Measurements from ENCODE around the gene PARP8. TPM values are rescaled to one million over a fixed set of nuclear protein-coding genes. Genes with fewer than 3 reads are reported as not detected.

Gene PARP8
- total and polyA plus RNA-seq, 9 of the 15 experiments (the other 6 are each of a cell fraction or from before 2014, with no cell fraction given): 0.03 to 0.31 TPM; not detected in 7

GRCh38 chr5:50874306-50875001 is 208.0 kb downstream of the PARP8 start:
- Histone ChIP-seq H2AFZ (ENCODE audit: low read depth, low read length) (no peak overlapping the region), H3K27ac (ENCODE audit: extremely low read depth, low read depth, low read length) (no peak overlapping the region), H3K4me3 (no peak overlapping the region), H3K4me1 (replicated peaks in 1 of 2; ENCODE audit: control insufficient read depth in 2 of 2, insufficient read depth in 2 of 2, low read length in 2 of 2) (no peaks in the 10 kb centered on the region), H3K9ac (ENCODE audit: insufficient read depth in 1 of 2, low read depth in 2 of 2, low read length in 2 of 2) (no peak overlapping the region), H3K9me3 (replicated peaks; ENCODE audit: control insufficient read depth, insufficient read depth, low read depth, low read length) (no peaks in the 10 kb centered on the region), H3K36me3 (ENCODE audit: control insufficient read depth, insufficient read depth, low read length) (no peaks in the 10 kb centered on the region), H3K4me2 (ENCODE audit: insufficient read depth, low read length) (no peak overlapping the region), H3K79me2 (ENCODE audit: control insufficient read depth, insufficient read depth, low read length) (no peaks in the 10 kb centered on the region), H3K27me3 (ENCODE audit: control insufficient read depth in 2 of 2, insufficient read depth in 2 of 2, low read length in 2 of 2) (no peaks in the 10 kb centered on the region), H3K9me1 (ENCODE audit: control insufficient read depth, insufficient read depth, low read length) (no peaks in the 10 kb centered on the region), H4K20me1 (replicated peaks; ENCODE audit: control insufficient read depth, insufficient read depth, low read length) (no peaks in the 10 kb centered on the region)
- ChIA-PET POLR2A (no interaction called here), CTCF (ENCODE audit: low intra/inter-chr PET ratio) (no interaction called here)
- intact Hi-C loops (cut with micrococcal nuclease): no loop called here
- no TSS peak for BruUV-seq (replicated peaks)
- WGBS (ENCODE audit: insufficient coverage, low coverage, missing lambda C conversion rate): 0% methylated on average over 6 of the region's 6 CpGs
- TF ChIP-seq FOXK1 (CRISPR knock-in tag; IDR thresholded peaks at IDR 0.05; ENCODE audit: borderline replicate concordance) (no peak), RNF2 (IDR thresholded peaks at IDR 0.05) (no peak)
- in situ Hi-C loops (cut with MboI): no loop called here
- FAIRE-seq: no peak
- DNase-seq (ENCODE audit: extremely low read depth in 1 of 4, low spot score in 3 of 4): no peak
- ATAC-seq: no peak

- POLR2A ChIA-PET: no interaction called here
- no peak overlapping the region for H3K4me2 ChIP-seq (ENCODE audit: insufficient read depth, low read length)
- no TSS peak for BruUV-seq (replicated peaks)
- H3K79me2 ChIP-seq (ENCODE audit: control insufficient read depth, insufficient read depth, low read length): no peaks in the 10 kb centered on the region
- no peak overlapping the region for H3K27ac ChIP-seq (ENCODE audit: extremely low read depth, low read depth, low read length)
- in situ Hi-C loops (cut with MboI) (no loop called here), intact Hi-C loops (cut with micrococcal nuclease) (no loop called here)
- H3K4me1 ChIP-seq (replicated peaks in 1 of 2; ENCODE audit: control insufficient read depth in 2 of 2, insufficient read depth in 2 of 2, low read length in 2 of 2): no peaks in the 10 kb centered on the region
- H3K4me3 ChIP-seq: no peak overlapping the region
- no peaks in the 10 kb centered on the region for H3K9me1 ChIP-seq (ENCODE audit: control insufficient read depth, insufficient read depth, low read length)
- H3K27me3 ChIP-seq (ENCODE audit: control insufficient read depth in 2 of 2, insufficient read depth in 2 of 2, low read length in 2 of 2): no peaks in the 10 kb centered on the region
- no peaks in the 10 kb centered on the region for H3K36me3 ChIP-seq (ENCODE audit: control insufficient read depth, insufficient read depth, low read length)
- no peak overlapping the region for H3K9ac ChIP-seq (ENCODE audit: insufficient read depth in 1 of 2, low read depth in 2 of 2, low read length in 2 of 2)
- no peaks in the 10 kb centered on the region for H3K9me3 ChIP-seq (replicated peaks; ENCODE audit: control insufficient read depth, insufficient read depth, low read depth, low read length)
- CTCF ChIA-PET (ENCODE audit: low intra/inter-chr PET ratio): no interaction called here
- DNase-seq (ENCODE audit: extremely low read depth in 1 of 4, low spot score in 3 of 4) (no peak), FAIRE-seq (no peak), ATAC-seq (no peak)
- H4K20me1 ChIP-seq (replicated peaks; ENCODE audit: control insufficient read depth, insufficient read depth, low read length): no peaks in the 10 kb centered on the region
- 0% methylated on average over 1 of the region's 1 CpG for WGBS (ENCODE audit: insufficient coverage, low coverage, missing lambda C conversion rate)
- H2AFZ ChIP-seq (ENCODE audit: low read depth, low read length): no peak overlapping the region
- TF ChIP-seq ZNF586 (CRISPR knock-in tag; conservative IDR thresholded peaks at IDR 0.05) (no peak), NFE2 (IDR thresholded peaks at IDR 0.05; ENCODE audit: low read depth) (no peak), ATF1 (CRISPR knock-in tag; IDR thresholded peaks at IDR 0.05) (no peak), ATF1 (tag; IDR thresholded peaks at IDR 0.05) (no peak), SREBF1 (IDR thresholded peaks at IDR 0.05; ENCODE audit: borderline replicate concordance, low read depth, low read length) (no peak), SRSF7 (optimal IDR thresholded peaks at IDR 0.05; ENCODE audit: low read depth, low read length) (no peak)
- TF ChIP-seq, protein P1, sequence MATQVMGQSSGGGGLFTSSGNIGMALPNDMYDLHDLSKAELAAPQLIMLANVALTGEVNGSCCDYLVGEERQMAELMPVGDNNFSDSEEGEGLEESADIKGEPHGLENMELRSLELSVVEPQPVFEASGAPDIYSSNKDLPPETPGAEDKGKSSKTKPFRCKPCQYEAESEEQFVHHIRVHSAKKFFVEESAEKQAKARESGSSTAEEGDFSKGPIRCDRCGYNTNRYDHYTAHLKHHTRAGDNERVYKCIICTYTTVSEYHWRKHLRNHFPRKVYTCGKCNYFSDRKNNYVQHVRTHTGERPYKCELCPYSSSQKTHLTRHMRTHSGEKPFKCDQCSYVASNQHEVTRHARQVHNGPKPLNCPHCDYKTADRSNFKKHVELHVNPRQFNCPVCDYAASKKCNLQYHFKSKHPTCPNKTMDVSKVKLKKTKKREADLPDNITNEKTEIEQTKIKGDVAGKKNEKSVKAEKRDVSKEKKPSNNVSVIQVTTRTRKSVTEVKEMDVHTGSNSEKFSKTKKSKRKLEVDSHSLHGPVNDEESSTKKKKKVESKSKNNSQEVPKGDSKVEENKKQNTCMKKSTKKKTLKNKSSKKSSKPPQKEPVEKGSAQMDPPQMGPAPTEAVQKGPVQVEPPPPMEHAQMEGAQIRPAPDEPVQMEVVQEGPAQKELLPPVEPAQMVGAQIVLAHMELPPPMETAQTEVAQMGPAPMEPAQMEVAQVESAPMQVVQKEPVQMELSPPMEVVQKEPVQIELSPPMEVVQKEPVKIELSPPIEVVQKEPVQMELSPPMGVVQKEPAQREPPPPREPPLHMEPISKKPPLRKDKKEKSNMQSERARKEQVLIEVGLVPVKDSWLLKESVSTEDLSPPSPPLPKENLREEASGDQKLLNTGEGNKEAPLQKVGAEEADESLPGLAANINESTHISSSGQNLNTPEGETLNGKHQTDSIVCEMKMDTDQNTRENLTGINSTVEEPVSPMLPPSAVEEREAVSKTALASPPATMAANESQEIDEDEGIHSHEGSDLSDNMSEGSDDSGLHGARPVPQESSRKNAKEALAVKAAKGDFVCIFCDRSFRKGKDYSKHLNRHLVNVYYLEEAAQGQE (IDR thresholded peaks at IDR 0.05; ENCODE audit: borderline replicate concordance): no peak
- TF ChIP-seq, protein P1 (CRISPR knock-in tag; IDR thresholded peaks at IDR 0.05; ENCODE audit: low read depth): no peak
Measured at GRCh38 chr5:50875002-50875344, 208.5 kb downstream of the PARP8 start.
